ENCODE data around the gene GNB1L. TPM values are rescaled to one million over a fixed set of nuclear protein-coding genes. Genes with fewer than 3 reads are reported as not detected.
A peak's percentile ranks its signal among the peaks of the same experiment; 100 is the strongest.

Gene GNB1L
- total RNA-seq, 1 donor from 2014 or later: 5.0 TPM

DNA sequence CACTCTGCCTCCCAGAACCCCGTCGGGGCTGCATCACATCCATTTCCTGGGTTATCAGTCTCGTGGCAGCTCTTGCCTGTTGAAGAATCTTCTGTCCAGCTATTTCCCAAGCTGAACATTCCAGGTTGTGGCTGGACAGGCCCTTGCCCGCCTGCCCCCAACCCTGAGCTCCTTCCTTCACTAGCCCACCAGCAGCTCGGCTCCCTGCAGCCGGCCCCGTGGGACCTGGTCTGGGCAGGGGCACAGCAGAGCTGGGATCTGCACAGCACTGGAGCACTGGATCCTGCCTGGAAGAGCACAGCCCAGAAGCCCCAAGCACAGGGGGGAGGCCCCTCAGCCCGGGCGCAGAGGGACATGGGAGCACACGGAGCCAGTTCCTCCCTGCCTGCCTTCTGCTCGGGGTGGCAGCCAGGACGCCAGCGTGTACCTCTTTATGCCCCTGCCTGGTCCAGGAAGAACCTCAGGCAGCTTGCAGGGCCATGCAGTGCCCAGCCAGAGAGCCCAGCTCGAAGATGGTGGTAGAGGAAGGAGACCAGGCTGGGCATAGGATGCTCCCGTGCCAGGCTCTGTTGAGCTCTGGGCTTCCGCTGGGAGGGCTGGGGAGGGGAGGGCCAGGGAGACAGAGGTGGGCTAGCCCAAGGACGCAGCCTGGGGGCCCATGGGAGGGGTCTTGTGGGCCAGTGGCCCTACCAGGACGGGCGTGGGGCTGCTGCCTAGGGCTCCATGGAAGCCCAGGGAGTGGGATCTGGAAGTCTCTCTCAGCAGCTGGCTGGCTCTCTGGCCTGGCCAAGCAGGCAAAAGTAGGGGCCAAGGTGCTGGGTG is 16.6 kb upstream of the GNB1L start:
- no peak overlapping the region for H3K4me3 Mint-ChIP-seq (ENCODE audit: unreplicated experiment)
- TF ChIP-seq, protein P1, sequence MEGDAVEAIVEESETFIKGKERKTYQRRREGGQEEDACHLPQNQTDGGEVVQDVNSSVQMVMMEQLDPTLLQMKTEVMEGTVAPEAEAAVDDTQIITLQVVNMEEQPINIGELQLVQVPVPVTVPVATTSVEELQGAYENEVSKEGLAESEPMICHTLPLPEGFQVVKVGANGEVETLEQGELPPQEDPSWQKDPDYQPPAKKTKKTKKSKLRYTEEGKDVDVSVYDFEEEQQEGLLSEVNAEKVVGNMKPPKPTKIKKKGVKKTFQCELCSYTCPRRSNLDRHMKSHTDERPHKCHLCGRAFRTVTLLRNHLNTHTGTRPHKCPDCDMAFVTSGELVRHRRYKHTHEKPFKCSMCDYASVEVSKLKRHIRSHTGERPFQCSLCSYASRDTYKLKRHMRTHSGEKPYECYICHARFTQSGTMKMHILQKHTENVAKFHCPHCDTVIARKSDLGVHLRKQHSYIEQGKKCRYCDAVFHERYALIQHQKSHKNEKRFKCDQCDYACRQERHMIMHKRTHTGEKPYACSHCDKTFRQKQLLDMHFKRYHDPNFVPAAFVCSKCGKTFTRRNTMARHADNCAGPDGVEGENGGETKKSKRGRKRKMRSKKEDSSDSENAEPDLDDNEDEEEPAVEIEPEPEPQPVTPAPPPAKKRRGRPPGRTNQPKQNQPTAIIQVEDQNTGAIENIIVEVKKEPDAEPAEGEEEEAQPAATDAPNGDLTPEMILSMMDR (IDR thresholded peaks at IDR 0.05; ENCODE audit: partially characterized antibody, unreplicated experiment): no peak
- no peaks in the 10 kb centered on the region for H3K9me3 Mint-ChIP-seq (ENCODE audit: unreplicated experiment)
- no peaks in the 10 kb centered on the region for H3K36me3 Mint-ChIP-seq (ENCODE audit: unreplicated experiment)
- DNase-seq: peak; percentile 10
- no peaks in the 10 kb centered on the region for H3K4me1 Mint-ChIP-seq (ENCODE audit: low read depth, unreplicated experiment)
- no peak overlapping the region for H3K27ac Mint-ChIP-seq (ENCODE audit: unreplicated experiment)
- peaks cover 2% of the 10 kb centered on the region for H3K27me3 Mint-ChIP-seq (ENCODE audit: unreplicated experiment)

DNA sequence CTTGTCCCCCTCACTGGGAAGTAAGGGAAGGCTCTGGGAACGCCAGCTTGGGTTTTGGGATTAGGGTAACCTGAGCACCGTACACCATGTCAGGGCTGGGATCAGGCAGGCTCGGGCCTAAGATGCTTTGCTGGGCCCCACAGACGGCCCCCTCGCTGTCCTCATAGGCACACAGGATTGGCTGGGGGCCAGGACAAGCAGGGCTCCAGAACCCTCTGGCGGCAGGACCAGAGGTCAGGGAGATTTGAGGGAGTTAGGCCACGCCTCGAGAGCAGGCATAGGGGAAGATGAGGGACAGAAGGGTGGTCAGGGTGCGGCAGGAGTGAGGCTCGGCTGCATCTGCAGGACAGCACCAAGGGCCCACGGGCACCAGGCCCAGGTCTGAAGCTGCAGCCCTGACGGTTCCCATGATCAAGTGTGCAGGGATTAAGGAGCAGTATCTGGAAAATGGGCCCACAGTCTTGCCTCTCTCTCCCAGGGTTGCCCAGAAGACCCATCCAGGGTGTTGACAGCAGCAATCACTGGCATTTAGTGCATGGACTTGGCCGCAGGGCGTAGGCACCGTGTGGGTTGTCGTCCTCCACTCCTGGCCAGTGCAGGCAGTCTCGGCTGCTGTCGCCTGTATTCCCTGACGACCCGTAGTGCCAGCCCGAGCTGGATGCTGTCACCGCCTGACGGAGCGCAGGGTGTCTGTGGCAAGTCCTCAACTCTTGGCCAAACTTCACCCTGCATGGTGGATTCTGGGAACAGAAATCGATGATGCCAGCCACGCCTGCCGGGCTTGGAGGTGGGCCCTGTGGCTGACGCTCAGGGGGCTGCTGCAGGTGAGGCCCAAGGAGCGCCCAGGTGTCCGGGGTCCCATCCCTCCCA is 15.7 kb upstream of the GNB1L start:
- H3K4me3 Mint-ChIP-seq (ENCODE audit: unreplicated experiment): no peak overlapping the region
- peaks cover 2% of the 10 kb centered on the region for H3K27me3 Mint-ChIP-seq (ENCODE audit: unreplicated experiment)
- no peaks in the 10 kb centered on the region for H3K9me3 Mint-ChIP-seq (ENCODE audit: unreplicated experiment)
- TF ChIP-seq, protein P1 (IDR thresholded peaks at IDR 0.05; ENCODE audit: partially characterized antibody, unreplicated experiment): no peak
- H3K4me1 Mint-ChIP-seq (ENCODE audit: low read depth, unreplicated experiment): no peaks in the 10 kb centered on the region
- no peak overlapping the region for H3K27ac Mint-ChIP-seq (ENCODE audit: unreplicated experiment)
- DNase-seq: peak; percentile 13
- no peaks in the 10 kb centered on the region for H3K36me3 Mint-ChIP-seq (ENCODE audit: unreplicated experiment)

DNA sequence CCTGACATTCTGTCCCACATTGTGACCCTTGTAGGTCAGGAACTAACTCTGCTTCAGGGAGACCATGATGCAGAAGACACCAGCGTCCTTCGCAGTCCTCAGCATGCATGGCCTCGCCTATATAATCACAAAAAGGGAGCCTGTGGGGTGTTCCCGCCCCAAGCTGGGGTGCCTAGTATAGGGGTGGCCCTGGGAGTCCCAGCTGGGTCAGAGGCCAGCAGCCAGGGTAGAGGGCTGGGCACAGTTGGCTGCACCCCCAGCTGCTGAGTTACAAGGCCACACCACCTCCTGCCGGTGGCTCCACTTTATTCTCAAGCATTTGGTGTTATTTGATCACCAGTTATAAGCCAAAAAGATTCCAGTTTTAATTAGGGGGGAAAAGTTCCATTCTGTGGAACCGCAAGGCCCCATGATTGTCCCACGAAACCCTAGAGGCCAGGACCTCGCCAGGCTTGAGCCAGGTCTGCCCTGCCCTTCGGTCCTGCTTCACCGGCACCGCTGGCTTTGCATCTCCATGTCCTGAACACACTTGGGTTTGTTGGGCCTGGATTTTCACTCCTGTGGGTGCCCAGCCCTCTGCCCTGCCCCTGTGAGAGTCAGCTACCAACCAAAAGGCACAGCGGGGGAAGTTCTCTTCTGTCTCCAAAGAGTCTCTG is 15.0 kb upstream of the GNB1L start:
- DNase-seq: no peak
- H3K4me1 Mint-ChIP-seq (ENCODE audit: low read depth, unreplicated experiment): no peaks in the 10 kb centered on the region
- H3K36me3 Mint-ChIP-seq (ENCODE audit: unreplicated experiment): no peaks in the 10 kb centered on the region
- TF ChIP-seq, protein P1 (IDR thresholded peaks at IDR 0.05; ENCODE audit: partially characterized antibody, unreplicated experiment): no peak
- peaks cover 2% of the 10 kb centered on the region for H3K27me3 Mint-ChIP-seq (ENCODE audit: unreplicated experiment)
- no peak overlapping the region for H3K4me3 Mint-ChIP-seq (ENCODE audit: unreplicated experiment)
- H3K9me3 Mint-ChIP-seq (ENCODE audit: unreplicated experiment): no peaks in the 10 kb centered on the region
- H3K27ac Mint-ChIP-seq (ENCODE audit: unreplicated experiment): no peak overlapping the region

DNA sequence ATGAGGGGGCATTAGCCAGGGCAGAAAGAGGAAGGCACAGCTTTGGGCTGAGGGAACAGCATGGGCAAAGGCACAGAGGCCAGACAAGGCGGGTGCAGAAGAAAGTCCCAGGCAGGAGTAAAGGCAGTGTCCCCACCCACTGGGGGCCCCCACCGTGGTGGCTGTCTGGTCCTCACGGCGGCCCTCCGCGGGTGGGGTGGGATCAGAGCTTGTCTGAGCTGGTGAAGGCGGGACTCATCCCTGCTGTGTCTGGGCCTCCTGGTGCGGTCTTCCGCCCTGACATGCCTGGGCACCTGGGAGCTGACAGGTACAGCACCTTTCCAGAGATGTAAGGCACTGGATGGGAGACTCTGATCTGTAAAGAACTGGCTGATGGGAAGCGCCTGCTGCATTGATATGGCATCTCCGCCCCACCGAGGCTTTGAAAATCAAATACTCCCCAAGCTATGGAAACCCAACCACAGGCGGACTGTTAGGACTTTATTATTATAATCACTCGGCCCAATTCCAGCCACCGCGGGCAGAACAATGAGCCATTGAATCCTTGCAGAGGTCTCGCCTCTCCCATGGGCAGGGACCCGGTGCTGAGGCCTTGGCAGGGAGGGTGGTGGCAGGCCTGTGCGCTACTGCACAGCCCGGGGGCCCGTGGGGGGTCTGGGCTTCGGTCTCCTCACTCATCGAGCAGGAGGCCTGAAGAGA is 14.2 kb upstream of the GNB1L start:
- H3K4me1 Mint-ChIP-seq (ENCODE audit: low read depth, unreplicated experiment): no peaks in the 10 kb centered on the region
- TF ChIP-seq, protein P1 (IDR thresholded peaks at IDR 0.05; ENCODE audit: partially characterized antibody, unreplicated experiment): no peak
- H3K4me3 Mint-ChIP-seq (ENCODE audit: unreplicated experiment): no peak overlapping the region
- peak; percentile 13 for DNase-seq
- no peaks in the 10 kb centered on the region for H3K36me3 Mint-ChIP-seq (ENCODE audit: unreplicated experiment)
- no peak overlapping the region for H3K27ac Mint-ChIP-seq (ENCODE audit: unreplicated experiment)
- H3K27me3 Mint-ChIP-seq (ENCODE audit: unreplicated experiment): peaks cover 2% of the 10 kb centered on the region
- H3K9me3 Mint-ChIP-seq (ENCODE audit: unreplicated experiment): no peaks in the 10 kb centered on the region
